Dermis blood vessel endothelial cell (primary cell): ENCODE data around the gene ID3. TPM values are rescaled to one million over a fixed set of nuclear protein-coding genes. Genes with fewer than 3 reads are reported as not detected.

Experiments used
- DNase-seq: peaks from one replicate; pipeline ENCODE4 v3.0.0; 2010
- total RNA-seq: library from RNA; depleted of rRNA; stranded (reverse); fragments of >200 nt; gene quantifications from 2 replicates; pipeline ENCODE4 v1.2.3, GENCODE V29; 2014

The ID3 gene
- 407 and 906 TPM in 2 replicates for total RNA-seq

DNA sequence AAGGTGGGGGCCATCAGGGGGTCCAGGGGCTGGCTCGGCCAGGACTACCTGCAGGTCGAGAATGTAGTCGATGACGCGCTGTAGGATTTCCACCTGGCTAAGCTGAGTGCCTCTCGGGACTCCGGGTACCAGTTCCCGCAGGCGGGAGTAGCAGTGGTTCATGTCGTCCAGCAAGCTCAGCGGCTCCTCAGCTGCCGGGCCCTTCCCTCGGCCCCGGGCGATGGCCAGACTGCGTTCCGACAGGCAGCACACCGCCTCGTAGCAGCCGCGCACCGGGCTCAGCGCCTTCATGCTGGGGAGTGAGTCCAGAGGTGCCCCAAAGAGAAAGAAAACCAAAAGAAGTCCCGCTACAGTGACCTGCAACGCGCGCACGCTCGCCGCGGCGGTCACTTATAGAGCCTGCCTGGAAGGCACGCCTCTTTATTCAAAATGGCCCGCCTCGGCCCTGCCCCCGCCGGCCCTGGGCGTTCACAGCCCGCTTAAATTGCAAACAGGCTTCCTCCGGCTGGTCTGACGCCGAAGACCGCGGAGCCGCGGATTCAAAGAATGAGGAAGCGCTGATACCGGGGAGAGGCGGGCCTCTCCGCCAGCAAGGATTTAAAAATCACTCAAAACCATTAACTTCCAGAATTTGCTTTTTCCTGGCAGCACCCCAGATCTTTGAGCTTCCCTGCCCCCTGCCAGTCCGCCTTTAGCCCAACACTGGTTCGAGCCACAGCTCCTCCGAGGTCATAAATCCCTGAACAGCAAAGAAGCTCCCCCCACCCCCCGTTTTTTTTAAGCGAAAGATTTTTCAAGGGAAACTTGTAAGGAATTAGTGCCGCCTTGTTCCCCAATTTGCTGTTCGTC lies at the start of gene ID3:
Gene ID3, minus strand, starts transcription at position 366 of the 849 bp plus-strand sequence. Its CDS starts 75 bp downstream, at position 291.
- DNase-seq = peak; percentile 97

DNA sequence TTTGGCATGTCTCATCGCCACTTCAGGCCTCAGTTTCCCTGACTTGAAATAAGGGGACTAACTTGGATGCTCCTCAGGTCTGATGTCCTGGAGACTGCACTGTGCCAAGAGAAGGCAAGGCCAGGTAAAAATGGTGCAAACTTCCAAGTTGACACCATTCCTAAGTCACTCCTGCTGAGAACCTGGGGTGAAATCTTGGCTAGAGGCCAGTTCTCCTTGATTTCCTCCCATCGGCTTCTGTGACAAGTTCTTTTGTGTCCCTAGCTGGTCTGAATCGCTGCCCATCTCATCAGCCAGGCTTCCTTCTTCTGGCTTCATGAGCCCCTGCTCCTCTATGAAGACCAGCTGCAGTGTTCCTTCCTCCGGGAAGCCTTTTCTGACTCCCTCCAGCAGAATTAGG lies 48.6 kb upstream of the ID3 start:
- DNase-seq = no peak

DNA sequence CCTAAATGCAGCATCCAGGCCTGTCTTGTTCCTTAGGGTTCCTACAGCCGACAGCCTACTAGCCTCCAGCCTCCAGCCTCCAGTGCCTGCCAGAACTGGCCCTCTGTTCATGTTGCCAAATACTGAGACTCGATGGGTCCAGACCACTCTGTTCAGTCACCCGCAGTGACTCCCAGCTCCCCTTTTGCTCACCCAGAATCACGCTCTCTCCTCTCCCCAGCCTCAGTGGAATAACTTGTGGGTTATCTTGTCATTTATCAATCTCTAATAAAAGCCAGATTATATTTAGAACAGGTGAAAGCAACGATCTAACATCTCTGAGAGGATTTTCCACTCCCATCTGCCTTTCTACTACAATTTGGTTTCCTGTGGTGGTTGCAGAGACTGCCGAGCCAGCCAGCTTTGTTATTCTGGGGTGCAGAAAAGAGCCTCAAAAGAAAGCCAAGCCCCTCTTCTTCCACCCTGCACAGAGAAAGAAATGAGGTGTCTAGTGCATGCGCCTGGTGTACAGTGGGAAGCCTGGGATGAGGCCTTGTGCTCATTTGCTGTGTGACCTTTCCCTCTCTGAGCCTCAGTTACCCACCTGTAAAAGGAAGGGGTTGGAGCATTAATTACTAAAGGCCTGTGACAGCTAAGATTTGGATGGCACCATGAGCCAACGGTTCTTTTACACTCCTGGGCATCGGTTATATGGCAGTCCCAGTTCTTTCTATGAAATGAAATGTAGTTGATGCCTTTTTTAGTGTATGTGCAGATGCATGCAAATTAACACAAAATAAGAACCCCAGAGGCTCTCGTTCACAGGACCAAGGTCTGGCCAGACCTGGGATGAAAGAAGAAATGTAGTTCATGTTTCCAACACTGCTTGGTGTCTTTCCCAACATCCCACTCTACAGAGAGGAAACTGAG lies 42.9 kb upstream of the ID3 start:
- DNase-seq = no peak

DNA sequence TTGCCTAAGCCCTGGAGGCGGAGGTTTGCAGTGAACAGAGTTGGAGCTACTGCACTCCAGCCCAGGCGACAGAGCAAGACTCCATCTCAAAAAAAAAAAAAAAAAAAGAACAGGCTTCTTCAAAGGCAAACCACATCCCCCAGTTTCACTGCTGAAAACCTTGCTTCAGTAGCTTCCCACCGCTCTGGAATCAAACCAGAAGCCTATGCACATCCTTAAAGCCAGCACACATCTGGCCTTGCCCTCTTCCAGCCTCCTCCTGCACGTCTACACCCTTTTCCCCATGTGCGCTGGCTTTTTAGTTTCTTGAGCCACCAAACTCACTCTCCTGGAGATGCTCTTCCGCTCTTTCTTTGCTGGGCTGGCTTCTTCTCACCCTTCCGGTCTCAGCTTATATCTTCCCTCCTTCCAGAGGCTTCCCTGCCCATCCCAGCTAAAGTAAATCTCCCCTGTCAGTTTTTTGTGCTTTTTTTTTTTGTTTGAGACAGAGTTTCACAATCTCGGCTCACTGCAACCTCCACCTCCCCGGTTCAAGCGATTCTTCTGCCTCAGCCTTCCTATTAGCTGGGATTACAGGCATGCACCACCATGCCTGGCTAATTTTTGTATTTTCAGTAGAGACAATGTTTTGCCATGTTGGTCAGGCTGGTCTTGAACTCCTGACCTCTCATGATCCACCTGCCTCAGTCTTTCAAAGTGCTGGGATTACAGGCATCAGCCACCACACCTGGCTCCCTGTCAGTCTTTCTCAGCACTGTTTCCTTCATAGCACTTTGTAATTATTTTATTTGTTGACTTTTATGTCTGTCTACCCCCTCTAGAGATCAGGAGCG lies 42.0 kb upstream of the ID3 start:
- DNase-seq = no peak

- no peak for DNase-seq
Observed at GRCh38 chr1:23600283-23600682, 41.0 kb upstream of the ID3 start.

DNA sequence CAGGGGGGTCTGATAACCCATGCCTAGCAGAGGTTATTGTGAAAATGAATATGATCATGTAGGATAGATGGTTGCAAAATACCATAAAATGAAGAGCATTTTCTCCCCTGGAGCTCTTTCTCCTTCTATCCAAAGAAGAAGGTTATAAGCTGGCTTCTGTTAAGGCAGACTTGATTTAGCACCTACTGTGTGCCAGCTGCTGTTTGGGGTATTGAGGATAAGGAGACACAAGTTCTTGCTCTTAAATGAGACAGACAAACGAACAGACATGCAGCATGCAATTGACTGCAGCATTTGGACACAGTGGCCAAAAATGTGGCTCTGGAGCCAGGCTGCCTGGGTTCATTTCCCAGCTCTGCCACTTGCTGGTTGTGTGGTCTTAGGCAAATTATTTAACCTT lies 39.8 kb upstream of the ID3 start:
- no peak for DNase-seq

DNA sequence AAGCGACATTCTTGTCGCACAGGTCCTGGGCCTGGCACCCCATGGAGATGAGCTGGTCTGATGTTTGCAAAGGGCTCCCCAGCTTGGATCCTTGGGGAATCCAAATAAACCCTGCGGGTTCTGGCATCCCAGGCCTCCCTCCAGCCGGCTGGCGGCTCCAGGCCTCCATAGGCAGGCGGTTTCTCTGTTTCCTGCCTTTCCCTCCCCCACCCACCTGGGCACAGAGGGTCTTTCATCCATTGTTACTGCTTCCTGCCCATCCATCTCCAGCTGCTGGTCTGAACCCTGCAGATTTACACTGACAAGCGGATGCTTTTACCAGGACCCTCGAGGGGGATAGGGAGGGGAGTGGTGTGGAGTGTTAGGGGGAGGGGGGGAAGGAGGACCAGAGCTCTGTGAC lies 39.1 kb upstream of the ID3 start:
- DNase-seq = no peak

- peak; percentile 57 for DNase-seq
Observed at GRCh38 chr1:23597635-23598388, 38.5 kb upstream of the ID3 start.

GRCh38 chr1:23596382-23597358 lies 37.4 kb upstream of the ID3 start:
- no peak for DNase-seq

- no peak for DNase-seq
Observed at GRCh38 chr1:23594927-23595353, 35.6 kb upstream of the ID3 start.

- no peak for DNase-seq
Observed at GRCh38 chr1:23594149-23594907, 35.0 kb upstream of the ID3 start.

- DNase-seq = peak; percentile 59
Observed at GRCh38 chr1:23593556-23594148, 34.4 kb upstream of the ID3 start.

- DNase-seq = no peak
Observed at GRCh38 chr1:23593042-23593521, 33.8 kb upstream of the ID3 start.

GRCh38 chr1:23592209-23592892 lies 33.0 kb upstream of the ID3 start:
- no peak for DNase-seq

DNA sequence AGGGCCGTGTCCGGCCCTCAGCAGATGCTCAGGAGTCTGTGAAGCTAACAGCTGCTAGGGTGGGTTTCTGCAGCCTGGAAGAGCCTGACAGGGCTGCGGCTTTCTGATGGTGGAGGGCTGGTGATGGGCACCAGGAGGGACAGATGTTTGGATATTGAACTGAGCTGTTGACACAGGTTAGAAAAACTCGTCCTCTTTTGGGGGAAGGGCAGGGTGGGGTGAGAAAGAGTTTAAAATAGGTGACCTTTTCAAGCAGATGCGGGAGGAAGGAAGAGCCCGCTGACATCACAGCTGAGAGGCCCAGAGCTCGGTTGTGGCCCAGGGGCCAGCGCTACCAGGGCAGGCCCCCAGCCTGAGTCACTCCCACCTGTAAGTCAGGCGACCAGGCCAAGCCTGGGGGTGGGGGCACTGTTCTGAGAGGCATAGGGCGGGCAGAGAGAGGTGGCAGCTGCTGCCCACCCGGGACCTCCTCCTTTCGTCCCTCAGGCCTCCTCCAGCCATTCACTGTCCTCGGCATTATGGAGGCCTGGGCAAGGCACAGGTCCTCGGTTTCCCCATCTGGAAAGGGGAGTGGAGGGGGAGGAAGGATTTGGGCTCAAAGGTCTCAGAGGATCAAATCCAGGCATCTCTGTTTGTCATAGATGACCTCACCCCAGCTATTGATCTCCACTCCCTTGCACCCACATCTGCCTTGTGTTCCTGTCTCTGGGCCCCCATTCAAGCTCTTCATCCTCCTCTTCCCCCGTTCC lies 32.3 kb upstream of the ID3 start:
- peak; percentile 47 for DNase-seq

DNA sequence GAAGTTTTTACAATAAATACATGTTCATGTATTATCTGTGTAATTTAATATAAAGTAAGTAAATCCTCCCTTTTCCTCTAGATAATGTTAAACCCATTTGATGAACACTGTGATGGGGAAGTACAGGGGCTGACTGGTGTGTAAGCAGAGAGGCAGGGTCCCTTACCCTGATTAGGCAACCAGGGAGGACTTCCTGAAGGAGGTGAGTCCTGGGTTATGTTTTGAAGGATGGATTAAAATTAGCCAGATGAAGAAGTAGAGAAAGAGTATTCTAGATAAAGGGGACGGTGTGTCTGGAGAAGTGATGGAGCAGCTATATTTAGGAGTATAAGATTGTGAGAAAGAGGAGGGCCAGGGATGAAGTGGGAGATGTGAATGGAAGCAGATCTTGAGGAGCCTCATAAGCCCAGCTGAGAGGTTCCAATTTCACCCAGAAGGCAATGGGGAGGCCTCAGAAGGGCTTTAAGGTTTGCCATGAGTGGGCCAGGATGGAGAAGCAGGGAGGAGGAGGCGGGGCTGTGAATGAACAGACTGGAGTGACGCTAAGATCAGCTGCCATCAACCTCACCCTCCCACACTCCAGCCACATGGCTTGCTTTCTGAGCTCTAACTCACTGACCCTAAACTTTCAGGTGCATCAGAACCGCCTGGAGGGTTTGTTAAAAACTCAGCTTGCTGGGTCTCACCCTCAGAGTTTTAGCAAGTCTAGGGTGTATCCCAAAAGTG lies 30.9 kb upstream of the ID3 start:
- no peak for DNase-seq

DNA sequence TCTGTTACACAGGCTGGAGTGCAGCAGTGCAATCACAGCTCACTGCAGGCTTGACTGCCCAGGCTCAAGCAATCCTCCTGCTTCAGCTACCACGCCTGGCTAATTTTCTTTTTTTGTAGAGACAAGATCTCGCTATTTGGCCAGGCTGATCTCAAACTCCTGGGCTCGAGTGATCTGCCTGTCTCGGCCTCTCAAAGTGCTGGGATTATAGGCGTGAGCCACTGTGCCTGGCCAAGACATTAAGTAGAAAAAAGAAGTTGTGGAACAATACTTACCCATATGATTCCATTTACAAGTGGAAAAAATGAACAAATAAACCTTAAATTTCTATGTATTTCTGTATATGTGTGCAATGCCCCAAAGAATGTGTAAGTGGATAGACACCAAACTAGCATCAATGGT lies 30.3 kb upstream of the ID3 start:
- DNase-seq = no peak
